Sigmoid colon (tissue), 3 donors: ENCODE results near the gene CYP2J2.

Experiments used
- POLR2A ChIP-seq, 2 donors: fragments of 450-650 bp; IDR thresholded peaks; one replicate each; pipeline ENCODE4 v1.6.1; 2016; ENCODE audit warnings: antibody characterized with exemption in 2 of 2, mild to moderate bottlenecking in 2 of 2, moderate library complexity in 2 of 2
- TF ChIP-seq, protein P1 (sequence below), 4 experiments: fragments of 450-650 bp in 3 of 4; fragments of 200-600 bp in 1 of 4; IDR thresholded peaks; one replicate each; pipeline ENCODE4 v1.5.1; 2016 to 2019; ENCODE audit warnings: antibody characterized with exemption in 4 of 4, mild to moderate bottlenecking in 3 of 4, moderate library complexity in 2 of 4

DNA sequence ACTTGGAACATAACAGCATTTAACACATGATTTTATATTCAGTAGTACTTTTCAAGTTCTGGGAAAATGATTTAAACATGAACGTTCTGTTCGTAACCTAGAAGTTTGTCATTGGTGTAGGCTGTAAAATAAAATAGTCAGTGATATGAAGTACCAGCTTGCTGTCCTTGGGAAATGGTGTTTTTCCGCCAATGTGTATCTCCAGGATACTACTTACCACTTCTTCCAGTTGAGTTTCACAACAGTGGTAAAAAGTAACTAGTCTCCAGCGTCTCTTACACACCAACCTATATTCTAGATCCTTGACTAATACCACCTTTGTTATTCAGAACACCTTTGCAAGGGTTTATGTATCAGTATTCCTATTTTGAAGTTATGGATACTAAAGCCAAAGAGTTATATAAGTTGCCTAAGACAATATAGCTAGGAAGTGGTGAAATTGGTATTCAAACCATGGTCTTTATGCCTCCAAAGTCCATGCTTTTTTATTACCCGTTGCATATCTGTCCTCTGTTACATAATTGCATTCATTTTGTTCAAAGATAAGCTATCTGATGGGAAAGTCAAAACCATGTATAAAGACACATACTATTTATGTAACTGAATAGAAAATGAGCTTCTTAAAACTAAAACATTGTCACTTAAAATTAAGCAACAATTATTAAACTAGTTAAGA lies 68.8 kb downstream of the CYP2J2 start:
- no peak for TF ChIP-seq POLR2A (IDR thresholded peaks at IDR 0.05)
- TF ChIP-seq, protein P1, sequence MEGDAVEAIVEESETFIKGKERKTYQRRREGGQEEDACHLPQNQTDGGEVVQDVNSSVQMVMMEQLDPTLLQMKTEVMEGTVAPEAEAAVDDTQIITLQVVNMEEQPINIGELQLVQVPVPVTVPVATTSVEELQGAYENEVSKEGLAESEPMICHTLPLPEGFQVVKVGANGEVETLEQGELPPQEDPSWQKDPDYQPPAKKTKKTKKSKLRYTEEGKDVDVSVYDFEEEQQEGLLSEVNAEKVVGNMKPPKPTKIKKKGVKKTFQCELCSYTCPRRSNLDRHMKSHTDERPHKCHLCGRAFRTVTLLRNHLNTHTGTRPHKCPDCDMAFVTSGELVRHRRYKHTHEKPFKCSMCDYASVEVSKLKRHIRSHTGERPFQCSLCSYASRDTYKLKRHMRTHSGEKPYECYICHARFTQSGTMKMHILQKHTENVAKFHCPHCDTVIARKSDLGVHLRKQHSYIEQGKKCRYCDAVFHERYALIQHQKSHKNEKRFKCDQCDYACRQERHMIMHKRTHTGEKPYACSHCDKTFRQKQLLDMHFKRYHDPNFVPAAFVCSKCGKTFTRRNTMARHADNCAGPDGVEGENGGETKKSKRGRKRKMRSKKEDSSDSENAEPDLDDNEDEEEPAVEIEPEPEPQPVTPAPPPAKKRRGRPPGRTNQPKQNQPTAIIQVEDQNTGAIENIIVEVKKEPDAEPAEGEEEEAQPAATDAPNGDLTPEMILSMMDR (IDR thresholded peaks at IDR 0.05), result no peak
